Kidney tubule cell (primary cell): ENCODE data around the gene CFAP97.
"Not testable (repeated sequence)": the region's sequence is repeated elsewhere in the genome, so short reads cannot be mapped to it uniquely, and the experiment has no call there.

ENCODE experiments used
- DNase-seq: peaks from one replicate; pipeline ENCODE4 v3.0.0-alpha.2; 2018; ENCODE audit warnings: low spot score

Gene CFAP97

GRCh38 chr4:185221912-185222311 lies 18.1 kb upstream of the CFAP97 start:
- no peak for DNase-seq

DNA sequence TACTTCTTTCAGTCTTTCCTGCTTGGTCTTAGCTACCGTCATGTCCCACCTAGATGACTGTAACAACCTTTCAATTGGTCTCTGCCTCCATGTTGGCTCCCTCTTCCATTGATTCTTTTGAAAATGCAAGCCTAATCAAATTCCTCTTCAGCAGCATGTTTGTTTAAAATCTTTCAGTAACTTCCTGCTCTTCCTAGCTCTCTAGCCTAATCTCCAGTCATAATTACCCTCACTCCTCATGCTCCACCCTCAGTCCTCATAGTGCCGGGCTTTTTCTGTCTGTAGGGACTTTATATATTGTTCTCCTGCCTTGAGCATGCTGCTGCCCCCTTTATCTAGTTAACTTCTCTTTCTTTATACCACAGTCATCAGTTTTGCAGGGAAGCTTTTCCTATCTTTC lies 17.7 kb upstream of the CFAP97 start:
- DNase-seq: no peak

DNA sequence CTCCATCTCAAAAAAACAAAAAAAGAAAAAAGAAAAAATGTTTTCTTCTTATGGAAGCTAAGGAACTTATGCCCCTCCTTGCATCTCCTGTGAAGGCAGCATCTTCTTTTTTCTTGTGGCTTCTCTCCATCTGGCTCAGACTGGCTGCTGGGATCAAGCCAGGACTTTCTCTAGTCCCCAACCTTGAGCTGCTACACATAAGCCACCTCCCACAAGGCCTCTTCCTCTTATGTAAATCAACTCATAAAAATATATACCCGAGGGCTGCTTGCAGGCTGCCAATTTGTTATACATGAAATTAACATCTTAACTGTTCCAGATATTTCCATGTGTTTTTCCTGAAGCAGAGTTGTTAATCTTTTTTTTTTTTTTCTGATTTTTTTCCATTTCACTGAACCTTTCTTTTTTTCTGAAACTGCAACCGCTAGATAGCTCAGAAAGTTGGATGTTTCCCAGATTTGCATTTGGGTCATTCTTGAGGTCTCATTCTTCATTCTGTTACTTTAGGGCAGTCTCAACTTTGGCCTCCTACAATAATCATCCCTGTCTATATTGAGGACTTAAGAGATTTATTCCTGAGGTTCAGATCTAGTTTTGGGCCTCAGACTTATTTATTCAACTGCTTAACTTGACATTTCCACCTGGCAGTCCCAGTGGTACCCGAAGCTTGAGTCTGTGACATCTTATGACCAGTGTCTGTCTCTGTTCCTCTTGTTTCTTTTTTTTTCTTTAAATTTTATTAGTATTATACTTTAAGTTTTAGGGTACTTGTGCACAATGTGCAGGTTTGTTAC lies 15.9 kb upstream of the CFAP97 start:
- no peak for DNase-seq

DNA sequence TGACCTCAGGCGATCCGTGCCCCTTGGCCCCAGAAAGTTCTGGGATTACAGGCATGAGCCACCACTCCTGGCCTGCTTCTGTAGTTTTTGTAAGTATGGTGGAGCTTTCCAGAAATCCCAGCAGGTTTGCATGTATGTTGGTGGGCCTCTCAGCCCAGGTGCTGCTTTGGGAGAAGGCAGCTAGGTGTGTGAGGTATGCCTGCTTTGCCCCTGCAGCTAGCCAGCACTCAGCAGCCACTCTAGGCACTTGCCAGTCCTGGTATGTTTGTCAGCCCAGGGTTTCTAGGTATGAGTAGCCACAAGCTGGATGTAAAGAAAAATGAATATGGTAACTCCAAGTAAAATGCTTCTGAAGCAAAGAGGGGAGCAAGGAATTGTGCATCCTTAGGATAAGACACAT lies 14.5 kb upstream of the CFAP97 start:
- no peak for DNase-seq

- no peak for DNase-seq
These were observed 13.7 kb upstream of the CFAP97 start for GRCh38 chr4:185217408-185217975.

DNA sequence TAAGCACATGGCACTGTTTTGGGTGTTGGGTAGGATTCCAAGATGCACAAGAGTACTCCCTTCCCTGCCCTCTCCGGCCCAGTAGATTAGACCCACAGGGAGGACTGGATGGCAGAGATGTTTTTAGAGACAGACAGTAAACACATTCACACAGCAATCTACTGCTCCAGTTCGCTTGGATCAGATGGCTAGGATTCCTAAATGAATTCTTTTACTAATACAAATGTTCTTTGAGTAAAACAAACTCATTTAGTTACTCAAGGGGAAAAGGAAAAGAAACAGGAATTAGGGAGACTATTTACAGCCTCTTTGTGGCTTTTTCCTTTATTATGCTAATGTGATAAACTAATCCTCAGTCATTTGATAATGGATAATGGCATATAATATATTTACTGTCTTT lies 11.5 kb upstream of the CFAP97 start:
- no peak for DNase-seq

DNA sequence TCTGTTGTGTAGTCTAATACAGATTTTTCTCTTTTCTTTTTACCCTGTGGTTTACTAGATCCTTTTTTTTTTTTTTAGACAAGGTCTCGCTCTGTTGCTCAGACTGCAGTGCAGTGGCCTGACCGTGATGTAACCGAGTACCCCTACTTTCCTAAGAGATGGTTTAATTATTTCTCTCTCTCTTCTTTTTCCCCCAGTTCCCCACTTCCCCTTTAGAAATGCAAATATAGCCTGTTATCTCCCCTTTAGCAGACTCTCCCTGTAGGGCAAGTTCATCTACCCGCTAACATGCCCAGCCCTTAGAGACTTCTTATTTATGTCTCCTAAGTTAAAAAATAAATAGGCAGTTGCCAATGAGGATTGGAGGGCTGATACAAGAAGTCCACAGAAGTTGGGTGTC lies 10.1 kb upstream of the CFAP97 start:
- no peak for DNase-seq

DNA sequence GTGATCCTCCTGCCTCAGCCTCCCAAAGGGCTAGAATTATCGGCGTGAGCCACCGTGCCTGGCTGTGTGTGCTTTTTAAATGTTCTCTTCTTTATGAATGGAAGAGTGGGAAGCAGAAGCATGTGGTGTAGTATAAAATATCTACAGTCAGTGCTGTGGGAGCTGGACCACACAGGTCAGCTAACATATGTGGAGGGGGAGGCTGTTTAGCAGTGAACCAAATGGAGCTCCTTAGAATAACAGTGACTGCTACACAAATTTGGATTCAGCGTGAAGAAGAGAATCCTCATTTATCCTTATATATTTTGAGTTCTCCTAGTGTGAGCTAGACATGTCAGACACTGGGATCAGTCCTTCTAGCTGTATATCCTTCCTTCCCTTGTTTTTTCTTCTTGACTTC lies 8.8 kb upstream of the CFAP97 start:
- DNase-seq: no peak

- DNase-seq: no peak
These were observed 7.8 kb upstream of the CFAP97 start for GRCh38 chr4:185211641-185212040.

GRCh38 chr4:185211035-185211434 lies 7.2 kb upstream of the CFAP97 start:
- DNase-seq: no peak

- DNase-seq: peak; percentile 62
These were observed 6.5 kb upstream of the CFAP97 start for GRCh38 chr4:185210102-185210981.

DNA sequence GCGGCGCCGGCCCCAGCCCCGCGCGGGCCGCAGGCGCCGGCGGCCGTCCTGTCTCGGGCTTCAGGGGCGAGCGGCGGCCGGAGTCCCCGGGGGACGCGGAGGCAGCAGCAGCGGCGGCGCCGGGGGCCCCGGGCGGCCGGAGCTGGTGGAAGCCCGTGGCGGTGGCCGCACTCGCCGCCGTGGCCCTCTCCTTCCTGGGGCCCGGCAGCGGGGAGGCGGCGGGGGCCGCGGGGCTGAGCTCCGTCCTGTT lies 6.0 kb upstream of the CFAP97 start:
- not testable (repeated sequence) for DNase-seq

DNA sequence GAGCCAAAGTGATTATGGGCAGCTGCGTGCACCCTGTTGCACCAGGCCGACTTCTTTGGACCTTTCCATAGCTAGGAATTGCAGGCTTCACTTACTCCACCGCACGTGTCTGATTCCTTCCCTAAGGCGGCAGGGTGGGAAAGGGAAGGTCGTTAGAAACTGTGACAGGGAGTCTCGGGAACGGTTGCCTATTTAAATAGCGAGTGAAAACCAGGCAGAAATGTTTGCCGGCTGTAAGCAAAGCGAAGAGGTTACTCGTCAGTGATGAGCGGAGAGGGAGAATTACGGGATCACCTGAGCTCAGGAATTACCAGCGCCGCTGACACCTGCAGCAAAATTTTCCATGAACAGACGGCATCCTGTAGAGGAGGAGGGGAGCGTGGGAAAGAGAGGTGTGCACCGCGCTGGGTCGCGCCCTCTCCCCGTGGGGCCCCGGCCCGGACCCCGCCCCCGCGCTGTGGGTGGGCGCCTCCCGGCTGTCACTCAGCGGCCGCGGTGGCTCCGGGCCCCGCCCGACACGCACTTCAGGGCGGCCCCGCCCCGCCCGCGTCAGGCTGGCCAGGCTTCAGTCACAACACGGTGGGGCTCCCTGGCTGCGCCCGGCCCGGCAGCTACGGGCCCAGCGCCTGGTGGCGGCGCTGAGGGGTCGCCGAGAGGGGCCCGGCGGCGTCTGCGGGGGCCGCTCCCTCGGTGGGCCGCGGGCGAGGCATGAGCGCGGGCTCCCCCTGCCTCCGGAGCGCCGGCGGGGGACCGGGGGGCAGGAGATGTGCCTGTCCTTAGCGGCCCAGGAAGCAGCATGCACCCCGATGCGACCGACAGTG lies 5.4 kb upstream of the CFAP97 start, which contains the start of gene SNX25:
Gene SNX25 (plus strand): TSS at position 568 of the 821 bp plus-strand sequence. CDS start 229 bp downstream, at position 797.
- DNase-seq: peak; percentile 88

- DNase-seq: no peak
These were observed 3.7 kb upstream of the CFAP97 start for GRCh38 chr4:185207466-185207865.

GRCh38 chr4:185205697-185206342 lies 2.0 kb upstream of the CFAP97 start:
- DNase-seq: no peak

GRCh38 chr4:185205073-185205472 lies 1.3 kb upstream of the CFAP97 start:
- DNase-seq: not testable (repeated sequence)

GRCh38 chr4:185204238-185204910 lies 574 bp upstream of the CFAP97 start:
- DNase-seq: peak; percentile 70

DNA sequence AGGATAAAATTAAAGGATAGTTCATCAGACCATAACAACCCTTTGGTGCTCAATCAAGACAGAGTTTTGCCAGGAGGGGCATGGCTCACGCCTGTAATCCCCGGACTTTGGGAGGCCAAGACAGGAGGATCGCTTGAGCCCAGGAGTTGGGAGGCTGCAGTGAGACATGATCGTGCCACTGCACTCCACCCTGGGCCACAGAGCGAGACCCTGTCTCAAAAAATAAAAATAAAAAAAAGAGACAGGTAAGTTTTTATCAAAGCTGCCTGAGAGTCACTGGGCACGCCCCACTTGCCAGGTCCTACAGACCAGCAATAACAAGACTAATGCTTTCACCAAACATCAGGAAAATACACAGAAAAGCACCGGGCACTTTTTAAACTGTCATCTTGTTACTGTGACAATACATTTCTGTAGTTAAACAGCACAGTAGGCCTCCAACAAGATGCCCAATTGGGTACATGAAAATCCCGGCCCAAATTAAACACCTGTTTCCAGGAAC lies 765 bp downstream of the CFAP97 start:
- DNase-seq: no peak

DNA sequence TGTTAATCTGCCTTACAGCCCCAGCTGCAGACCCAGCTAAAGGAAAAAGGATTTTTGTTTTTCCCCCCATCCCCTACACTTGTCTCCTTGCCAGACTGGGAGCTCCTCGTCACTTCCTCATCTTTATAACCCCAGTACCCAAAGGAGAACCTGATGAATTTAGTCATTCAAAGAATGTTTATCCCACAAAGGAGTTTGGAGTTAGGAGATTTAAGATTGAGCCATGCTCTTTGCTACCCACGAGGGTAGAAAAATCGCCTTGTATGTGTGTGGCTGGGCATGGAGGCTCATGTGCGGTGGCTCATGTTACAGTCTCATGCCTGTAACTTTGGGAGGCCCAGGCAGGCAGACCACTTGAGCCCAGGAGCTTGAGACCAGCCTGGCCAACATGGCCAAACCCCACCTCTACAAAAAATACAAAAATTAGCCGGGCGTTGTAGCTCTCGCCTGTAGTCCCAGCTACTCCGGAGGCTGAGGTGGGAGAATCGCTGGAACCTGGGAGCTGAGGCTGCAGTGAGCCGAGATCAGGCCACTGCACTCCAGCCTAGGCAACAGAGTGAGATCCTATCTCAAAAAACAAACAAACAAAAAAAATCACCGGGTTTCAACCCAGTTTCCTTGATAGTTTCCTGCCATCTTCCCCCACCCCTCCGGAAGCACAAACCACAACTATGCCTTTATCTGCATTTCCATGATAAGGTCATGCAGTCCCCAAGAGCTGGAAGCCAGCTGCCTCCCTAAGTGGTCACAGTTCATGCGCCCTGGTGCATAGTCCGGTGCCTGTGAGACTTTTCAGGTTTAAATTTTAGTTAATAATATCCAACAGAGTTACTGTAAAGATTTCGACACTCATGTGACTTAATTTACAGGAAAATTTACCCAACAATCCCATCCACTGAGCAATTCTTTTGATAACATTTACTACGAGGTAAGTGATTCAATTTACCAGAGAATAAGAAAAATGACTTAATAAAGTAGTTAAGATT lies 1.5 kb downstream of the CFAP97 start:
- DNase-seq: peak; percentile 57

DNA sequence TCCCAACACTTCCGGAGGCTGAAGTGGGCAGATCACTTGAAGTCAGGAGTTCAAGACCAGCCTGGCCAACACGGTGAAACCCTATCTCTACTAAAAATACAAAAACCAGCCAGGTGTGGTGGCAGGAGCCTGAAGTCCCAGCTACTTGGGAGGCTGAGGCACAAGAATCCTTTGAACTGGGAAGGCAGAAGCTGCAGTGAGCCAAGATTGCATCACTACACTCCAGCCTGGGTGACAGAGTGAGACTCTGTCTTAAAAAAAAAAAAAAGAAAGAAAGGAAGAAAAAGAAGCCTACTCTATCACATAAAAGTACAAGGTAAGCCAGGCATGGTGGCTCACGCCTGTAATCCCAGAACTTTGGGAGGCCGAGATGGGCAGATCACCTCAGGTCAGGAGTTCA lies 5.6 kb downstream of the CFAP97 start:
- not testable (repeated sequence) for DNase-seq
